HG02610 (cell line): ENCODE results near the gene SCEL.

ENCODE experiments used
- ATAC-seq: cut with Tn5 transposase; IDR thresholded peaks from one replicate; pipeline ENCODE4 v1.9.1; 2021; ENCODE audit warnings: mild to moderate bottlenecking, moderate library complexity; ENCODE audit not compliant: unreplicated experiment

SCEL gene

DNA sequence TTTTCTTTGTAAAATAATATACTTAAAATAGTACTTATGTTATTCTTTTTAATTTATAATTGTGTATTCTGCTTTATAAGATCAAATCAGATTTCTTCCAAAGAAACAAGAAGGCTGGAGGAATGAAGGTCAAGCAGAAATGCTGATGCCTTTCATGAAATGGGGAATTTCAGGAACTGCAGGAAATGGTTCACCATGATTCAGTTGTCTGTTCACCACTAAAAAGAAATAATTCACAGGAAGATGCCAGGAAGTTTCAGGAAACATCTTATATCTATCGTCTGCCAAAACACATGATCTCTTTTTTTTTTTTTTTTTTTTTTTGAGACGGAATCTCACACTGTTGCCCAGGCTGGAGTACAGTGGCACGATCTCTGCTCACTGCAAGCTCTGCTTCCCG is 15.7 kb upstream of the SCEL start:
- ATAC-seq = no peak

DNA sequence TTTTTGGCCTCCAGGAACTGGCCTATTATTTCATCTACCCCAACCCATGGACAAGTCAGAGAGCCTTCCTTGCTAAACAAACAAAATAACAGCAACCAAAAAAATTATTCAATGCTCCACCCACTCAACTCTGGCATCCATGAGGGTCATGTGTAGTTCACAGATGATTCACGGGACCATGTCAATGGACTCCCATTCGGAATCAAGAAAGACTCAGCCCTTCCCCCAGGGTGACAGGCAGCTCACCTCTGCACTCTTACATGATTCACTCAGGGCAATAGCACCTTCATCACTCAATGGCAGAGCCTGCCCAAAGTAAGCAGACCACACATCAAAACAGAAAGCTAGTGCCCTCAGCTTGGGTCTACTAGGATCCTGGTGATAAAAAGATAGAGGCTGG is 14.3 kb upstream of the SCEL start:
- no peak for ATAC-seq

GRCh38 chr13:77521595-77522367 is 13.7 kb upstream of the SCEL start:
- no peak for ATAC-seq

DNA sequence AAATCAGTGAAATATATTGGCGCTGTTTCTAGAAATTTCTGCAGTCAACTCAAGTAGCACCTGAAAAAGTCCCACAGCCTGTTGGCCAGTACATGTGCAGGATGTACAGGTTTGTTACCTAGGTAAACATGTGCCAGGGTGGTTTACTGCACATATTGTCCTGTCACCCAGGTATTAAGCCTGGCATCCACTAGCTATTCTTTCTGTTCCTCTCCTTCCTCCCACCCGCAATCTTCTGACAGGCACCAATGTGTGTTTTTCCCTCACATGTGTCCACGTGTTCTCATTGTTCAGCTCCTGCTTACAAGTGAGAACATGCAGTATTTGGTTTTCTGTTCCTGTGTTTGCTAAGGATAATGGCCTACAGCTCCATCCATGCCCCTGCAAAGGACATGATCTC is 13.1 kb upstream of the SCEL start:
- no peak for ATAC-seq

GRCh38 chr13:77523386-77523785 is 12.1 kb upstream of the SCEL start:
- no peak for ATAC-seq

DNA sequence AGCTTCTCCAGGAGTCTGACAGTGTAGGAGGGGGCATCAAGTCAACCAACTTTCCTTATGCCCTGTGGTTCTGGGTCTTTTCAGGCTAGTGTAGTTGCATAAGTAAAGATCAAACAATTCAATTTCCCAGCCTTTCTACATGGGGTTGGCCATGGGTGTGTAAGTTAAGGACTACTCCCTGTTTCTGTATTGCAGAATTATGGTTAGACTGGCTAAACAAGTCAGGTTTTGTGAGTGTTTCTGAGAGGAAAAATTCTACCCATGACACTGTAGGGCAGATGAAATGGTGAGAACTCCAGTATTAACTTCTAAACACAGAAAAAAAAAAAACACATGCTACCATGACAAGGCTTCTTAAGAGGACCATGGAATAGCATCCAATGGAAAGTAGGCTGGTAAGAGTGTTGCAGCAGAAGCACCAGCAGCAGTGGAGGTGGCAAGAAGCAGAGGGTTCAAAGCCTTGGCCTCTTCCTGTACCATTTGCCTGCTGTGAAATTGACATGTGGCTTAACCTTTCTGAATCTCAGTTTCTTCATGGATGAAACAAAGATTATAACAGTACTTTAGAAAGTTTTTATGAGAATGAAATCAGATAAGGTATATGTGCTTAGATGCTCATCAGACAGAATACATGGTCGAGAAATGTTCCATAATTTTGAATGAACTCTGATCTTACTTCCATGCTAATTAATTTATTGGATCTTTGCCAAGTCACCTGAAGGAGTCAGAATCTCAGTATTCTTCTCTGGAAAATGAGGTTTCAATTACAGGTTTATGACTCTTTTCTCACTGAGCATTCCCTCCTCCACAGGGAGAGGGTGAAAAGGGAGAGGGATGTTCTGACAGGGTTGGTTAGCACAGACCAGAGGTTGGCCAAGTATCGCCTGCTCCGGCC is 11.4 kb upstream of the SCEL start:
- no peak for ATAC-seq

DNA sequence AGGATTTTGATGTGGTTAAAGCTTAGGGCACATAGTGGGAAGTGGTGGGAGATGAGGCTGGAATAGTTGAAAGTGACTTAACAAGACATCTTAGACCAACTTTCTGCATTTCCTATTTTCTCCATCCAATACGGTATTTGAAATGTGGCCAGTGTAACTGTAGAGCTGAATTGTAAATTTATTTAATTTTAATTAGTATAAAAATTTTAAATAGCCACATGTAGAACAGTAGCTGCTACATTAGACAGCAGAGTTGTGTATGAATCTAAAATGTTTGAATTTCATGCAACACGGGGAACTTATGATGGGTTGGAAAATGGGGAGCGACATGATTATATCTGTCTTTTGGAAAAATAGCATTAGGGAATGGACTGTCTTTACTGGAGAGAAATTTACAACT is 7.1 kb upstream of the SCEL start:
- no peak for ATAC-seq

DNA sequence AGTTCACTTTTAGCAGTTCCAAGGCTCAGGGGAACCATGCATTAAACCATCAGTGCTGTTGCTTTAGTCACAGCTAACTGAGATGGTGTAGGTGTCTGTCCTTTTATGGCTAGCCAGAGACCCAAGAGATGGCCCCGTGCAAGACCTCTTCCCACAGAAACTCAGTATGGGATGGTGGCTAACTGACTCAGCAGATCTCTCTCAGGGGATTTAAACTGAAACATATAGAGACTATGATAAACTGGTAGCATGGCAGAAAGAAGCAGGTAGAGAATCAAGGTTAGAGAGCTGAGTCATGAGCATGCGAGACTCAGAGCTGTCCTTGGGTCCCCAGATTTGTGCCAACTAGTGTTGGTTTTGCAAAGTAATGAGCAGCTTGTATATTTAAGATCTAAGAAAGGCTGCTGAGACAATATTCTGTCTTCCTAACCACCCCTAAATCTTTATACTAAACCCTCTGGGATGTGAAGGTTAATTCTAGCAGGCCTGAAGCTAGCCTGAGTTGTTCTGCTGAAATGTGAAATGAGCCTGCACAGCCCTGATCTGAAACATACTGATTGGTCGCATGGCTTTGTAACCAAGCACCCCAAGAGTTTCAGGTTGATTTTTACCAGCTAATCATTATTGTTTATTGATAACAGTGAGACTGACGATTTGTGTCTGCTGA is 6.5 kb upstream of the SCEL start:
- ATAC-seq = peak; percentile 93

GRCh38 chr13:77529501-77529840 is 6.0 kb upstream of the SCEL start:
- no peak for ATAC-seq

- no peak for ATAC-seq
Observed at GRCh38 chr13:77530875-77531274, 4.6 kb upstream of the SCEL start.

DNA sequence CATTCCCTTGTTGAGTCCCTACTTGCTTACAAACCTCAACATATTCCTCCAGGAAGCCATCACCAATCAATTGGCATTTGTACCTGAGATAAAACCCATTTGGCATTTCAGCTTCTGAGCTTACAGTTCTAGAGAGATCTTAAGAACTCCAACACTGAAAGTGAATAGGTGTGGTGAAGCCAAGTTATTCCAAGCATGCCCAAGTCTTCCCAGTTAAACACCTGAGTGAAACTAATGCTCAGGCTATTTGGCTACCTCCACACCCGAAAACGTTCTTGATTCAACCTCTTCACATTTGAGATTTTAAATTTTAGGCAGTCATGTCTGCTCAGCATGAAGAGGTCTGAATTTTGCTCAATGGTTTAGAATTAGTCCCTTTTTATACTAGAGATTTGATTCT is 2.5 kb upstream of the SCEL start:
- no peak for ATAC-seq

GRCh38 chr13:77533875-77534788 is 1.4 kb upstream of the SCEL start:
- ATAC-seq = no peak

DNA sequence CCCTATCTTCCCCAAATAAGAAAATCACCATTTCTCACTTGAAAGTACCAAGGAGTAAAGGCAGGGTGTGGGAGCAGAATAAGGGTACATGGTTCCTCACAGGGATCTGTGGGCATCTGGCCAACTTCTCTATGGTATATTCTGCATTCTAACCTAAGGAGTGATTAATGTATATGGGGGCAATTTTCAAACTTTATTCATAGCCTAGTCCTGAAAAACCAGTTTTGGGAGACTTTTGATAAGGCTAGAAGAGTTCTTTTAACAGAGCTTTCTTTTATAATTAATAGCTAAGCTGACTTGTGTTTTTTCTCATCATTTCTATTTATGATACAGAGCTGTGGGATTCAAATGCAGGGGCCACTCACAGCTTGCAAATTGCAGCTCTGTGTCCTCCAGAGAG is 852 bp downstream of the SCEL start:
- ATAC-seq = no peak

GRCh38 chr13:77537289-77537919 is 1.9 kb downstream of the SCEL start:
- no peak for ATAC-seq

- ATAC-seq = no peak
Observed at GRCh38 chr13:77543711-77544110, 8.2 kb downstream of the SCEL start.

DNA sequence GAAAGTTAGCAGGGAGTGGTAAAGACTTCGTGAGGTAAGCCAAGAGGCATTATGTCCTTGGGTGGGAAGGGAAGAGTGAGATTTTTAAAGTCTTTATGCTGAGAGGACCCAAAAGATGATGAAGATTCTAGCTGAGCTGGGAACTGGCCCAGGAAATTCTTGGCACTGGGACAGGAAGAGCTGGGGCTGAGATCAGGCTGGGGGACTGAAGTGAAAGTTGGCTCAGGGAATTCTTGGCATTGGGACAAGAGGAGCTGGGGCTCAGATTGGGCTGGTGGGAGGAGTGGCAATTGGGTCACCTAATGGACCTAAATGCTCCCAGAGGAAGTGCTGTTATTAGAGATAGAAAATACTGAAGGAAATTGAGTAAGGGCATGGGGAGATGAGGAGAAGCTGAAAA is 8.8 kb downstream of the SCEL start:
- ATAC-seq = no peak

DNA sequence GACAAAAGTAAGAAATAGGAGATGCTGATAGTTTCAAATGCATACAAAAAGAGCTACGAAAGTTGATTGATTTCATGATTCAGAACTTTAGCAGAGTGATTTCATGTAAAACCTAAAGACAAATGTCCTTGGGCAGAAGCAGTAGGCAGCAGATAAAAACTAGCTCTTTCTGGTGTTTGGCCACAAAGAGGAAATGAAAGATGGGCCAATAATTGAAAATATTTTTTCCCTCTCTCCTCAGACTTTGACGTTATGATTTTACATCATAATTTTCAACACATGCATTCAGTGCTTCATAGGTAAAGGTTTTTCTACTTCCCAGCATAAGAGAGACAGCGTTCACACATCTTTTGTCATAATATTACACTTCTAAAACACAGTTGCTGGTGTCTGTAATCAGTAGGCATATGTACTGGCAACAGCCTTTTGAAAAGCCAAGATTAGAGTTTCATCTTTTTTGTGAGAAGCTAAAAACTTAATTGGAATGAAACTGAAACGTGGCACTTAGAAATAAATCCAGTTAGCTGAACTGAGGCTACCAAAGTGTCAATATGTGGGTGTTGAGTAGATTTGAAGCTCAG is 9.3 kb downstream of the SCEL start:
- ATAC-seq = no peak

DNA sequence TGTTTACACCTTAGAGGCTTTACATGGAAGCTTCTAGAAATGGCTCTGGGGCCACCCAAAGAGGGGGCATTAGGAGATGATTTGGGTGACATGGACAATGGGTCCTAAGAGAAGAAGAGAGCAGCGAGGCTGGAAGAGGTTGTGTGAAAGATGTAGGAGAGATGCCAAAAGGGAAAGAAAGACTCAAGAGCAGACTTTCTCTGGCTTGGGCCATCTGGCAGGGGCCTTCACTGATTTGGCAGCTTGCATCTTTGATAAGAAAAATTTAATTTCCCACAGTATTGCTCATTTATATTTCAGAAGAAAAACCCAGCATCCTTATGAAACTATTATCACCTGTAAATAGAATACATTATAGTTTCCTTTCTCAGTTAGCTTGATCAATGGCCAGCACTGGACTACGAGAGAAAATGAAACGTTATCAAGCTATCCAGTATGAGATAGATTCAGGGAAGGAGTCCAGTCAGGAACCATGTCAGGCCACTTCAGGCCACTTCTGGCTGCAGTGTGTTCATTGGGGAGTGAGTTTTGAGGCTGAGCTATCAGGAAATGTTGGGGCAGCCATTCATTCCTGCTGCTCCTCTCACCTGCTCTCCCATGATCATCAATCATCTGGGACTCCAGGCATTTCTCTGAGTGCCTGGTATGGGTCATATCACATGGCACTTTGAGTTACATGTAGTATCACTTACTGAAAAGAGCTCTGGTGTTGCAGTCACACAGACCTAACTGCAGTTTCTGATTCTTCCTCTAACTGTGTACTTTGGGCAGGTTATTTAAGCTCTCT is 10.3 kb downstream of the SCEL start:
- no peak for ATAC-seq

- ATAC-seq = no peak
Observed at GRCh38 chr13:77548095-77548494, 12.6 kb downstream of the SCEL start.
